Endothelial cell of umbilical vein (primary cell): Measurements from ENCODE around the gene PCBD2. TPM values are rescaled to one million over a fixed set of nuclear protein-coding genes. Genes with fewer than 3 reads are reported as not detected.

Source experiments
- BruUV-seq: library from RNA; stranded (reverse); fragments of 400-500 nt; replicated peaks from 2 replicates; lab custom pipeline; 2021; lab: Mats Ljungman, UMichigan
- CTCF ChIA-PET: fragments of 300-600, 350-600 bp; sonication (Branson Sonifier 250); formaldehyde crosslinking; loops from one replicate; lab custom pipeline; 2021; ENCODE audit warnings: antibody characterized with exemption, inconsistent platforms; lab: Charles Lee
- POLR2A ChIA-PET: fragments of 300-600, 350-600 bp; sonication (Branson Sonifier 250); formaldehyde crosslinking; loops from one replicate; lab custom pipeline; 2021; ENCODE audit warnings: antibody characterized with exemption, inconsistent platforms; lab: Charles Lee
- DNase-seq: peaks from one replicate; pipeline ENCODE4 v3.0.0-alpha.2; 2011; ENCODE audit warnings: low read depth, low spot score
- FAIRE-seq: peaks from 2 replicates; lab custom pipeline; 2011; peaks lifted over from hg19 to GRCh38; lab: Jason Lieb, UNC
- H2AFZ ChIP-seq: 2 replicates; pipeline ENCODE4 v1.6.0; 2012; ENCODE audit warnings: low read depth, low read length, control low read depth, inconsistent platforms
- H3K27ac ChIP-seq: 2 replicates; pipeline ENCODE4 v1.5.1; 2011; ENCODE audit warnings: low read depth, mild to moderate bottlenecking, control low read depth, low read length, moderate library complexity; ENCODE audit not compliant: insufficient read depth
- H3K27me3 ChIP-seq, 2 experiments: 2 replicates each; pipeline versions ENCODE4 v1.6.0 to v1.6.1; 2011; ENCODE audit warnings: low read length in 2 of 2, mixed read lengths in 1 of 2; ENCODE audit not compliant: control insufficient read depth in 2 of 2, insufficient read depth in 2 of 2
- H3K36me3 ChIP-seq, 2 experiments: 2 replicates in 1 of 2; 3 replicates in 1 of 2; pipeline ENCODE4 v1.5.1; 2011; ENCODE audit warnings: low read length in 2 of 2, mild to moderate bottlenecking in 1 of 2, moderate library complexity in 1 of 2; ENCODE audit not compliant: control insufficient read depth in 2 of 2, insufficient read depth in 2 of 2; ENCODE audit errors: extremely low read depth in 1 of 2
- H3K4me1 ChIP-seq: 3 replicates; pipeline ENCODE4 v1.5.1; 2011; ENCODE audit warnings: mild to moderate bottlenecking, low read length; ENCODE audit not compliant: control insufficient read depth, insufficient read depth; ENCODE audit errors: extremely low read depth
- H3K4me2 ChIP-seq: 2 replicates; pipeline ENCODE4 v1.6.1; 2011; ENCODE audit warnings: low read length, control low read depth, mixed read lengths; ENCODE audit not compliant: insufficient read depth
- H3K4me3 ChIP-seq, 3 experiments: fragments of 200-600 bp in 1 of 3; sonication (generic), shearing (Covaris generic) in 1 of 3; replicated peaks in 1 of 3; 2 replicates each; pipeline ENCODE4 v1.5.1; 2011 to 2016; ENCODE audit warnings: control low read depth in 3 of 3, low read length in 3 of 3, mild to moderate bottlenecking in 2 of 3, inconsistent platforms in 1 of 3, low read depth in 1 of 3, moderate library complexity in 1 of 3; ENCODE audit not compliant: insufficient read depth in 1 of 3
- H3K79me2 ChIP-seq: 2 replicates; pipeline ENCODE4 v1.6.0; 2012; ENCODE audit warnings: low read length, inconsistent platforms; ENCODE audit not compliant: control insufficient read depth, insufficient read depth
- H3K9ac ChIP-seq: replicated peaks from 2 replicates; pipeline ENCODE3; 2011; ENCODE audit warnings: low read length, control low read depth; ENCODE audit not compliant: insufficient read depth; ENCODE audit errors: extremely low read depth
- H3K9me1 ChIP-seq: replicated peaks from 3 replicates; pipeline ENCODE4 v1.6.0; 2011; ENCODE audit warnings: mild to moderate bottlenecking, low read length; ENCODE audit not compliant: control insufficient read depth, insufficient read depth; ENCODE audit errors: extremely low read depth
- H3K9me3 ChIP-seq: replicated peaks from 2 replicates; pipeline ENCODE4 v1.5.1; 2012; ENCODE audit warnings: low read length, inconsistent platforms; ENCODE audit not compliant: control insufficient read depth, insufficient read depth
- H4K20me1 ChIP-seq: replicated peaks from 2 replicates; pipeline ENCODE3; 2011; ENCODE audit warnings: mild to moderate bottlenecking, low read length; ENCODE audit not compliant: control insufficient read depth, insufficient read depth; ENCODE audit errors: extremely low read depth
- EZH2 ChIP-seq: IDR thresholded peaks from 2 replicates; pipeline ENCODE4 v1.6.1; 2012; ENCODE audit warnings: borderline replicate concordance, low read depth, mild to moderate bottlenecking, moderate library complexity, low read length, inconsistent platforms; ENCODE audit not compliant: severe bottlenecking
- FOS ChIP-seq: IDR thresholded peaks from 2 replicates; pipeline ENCODE4 v1.6.1; 2011; ENCODE audit warnings: mild to moderate bottlenecking, low read length, moderate library complexity, borderline replicate concordance; ENCODE audit not compliant: insufficient read depth
- MYC ChIP-seq: IDR thresholded peaks from one replicate; pipeline ENCODE4 v1.6.1; 2011; ENCODE audit warnings: mild to moderate bottlenecking, low read depth, low read length
- POLR2A ChIP-seq: IDR thresholded peaks from 2 replicates; pipeline ENCODE4 v1.6.1; 2012; ENCODE audit warnings: low read depth, mild to moderate bottlenecking, control low read depth, low read length
- dilution Hi-C: fragments of 300-500 bp; cut with MboI; formaldehyde crosslinking; loops from one replicate; pipeline ENCODE4 v1.15.0; 2019; ENCODE audit warnings: low sequenced_read_pairs; ENCODE audit not compliant: extremely low pct_ligation_motif_present
- intact Hi-C: fragments of 100-400 bp; cut with micrococcal nuclease; formaldehyde crosslinking; loops from one replicate; pipeline ENCODE4 v1.10.0; 2022
- polyA plus RNA-seq, 4 experiments: library from polyadenylated mRNA; depleted of rRNA in 3 of 4; stranded (reverse) in 3 of 4; unstranded in 1 of 4; fragments of >200 nt; gene quantifications; 2 replicates each; pipeline versions ENCODE4 v1.2.1 to v1.2.3, GENCODE V29; 2011 to 2012; ENCODE audit warnings: missing spikeins in 1 of 4
- total RNA-seq: library from RNA; stranded (reverse); gene quantifications from 2 replicates; pipeline ENCODE4 v1.2.3, GENCODE V29; 2021
- TF ChIP-seq, protein P1 (sequence below): IDR thresholded peaks from 2 replicates; pipeline ENCODE4 v1.6.1; 2011; ENCODE audit not compliant: insufficient read depth, insufficient read length

PCBD2 gene
- total and polyA plus RNA-seq, 2 donors (not counting 3 experiments of a cell fraction or from before 2014, with no cell fraction given): 4.0 to 10.7 TPM

DNA sequence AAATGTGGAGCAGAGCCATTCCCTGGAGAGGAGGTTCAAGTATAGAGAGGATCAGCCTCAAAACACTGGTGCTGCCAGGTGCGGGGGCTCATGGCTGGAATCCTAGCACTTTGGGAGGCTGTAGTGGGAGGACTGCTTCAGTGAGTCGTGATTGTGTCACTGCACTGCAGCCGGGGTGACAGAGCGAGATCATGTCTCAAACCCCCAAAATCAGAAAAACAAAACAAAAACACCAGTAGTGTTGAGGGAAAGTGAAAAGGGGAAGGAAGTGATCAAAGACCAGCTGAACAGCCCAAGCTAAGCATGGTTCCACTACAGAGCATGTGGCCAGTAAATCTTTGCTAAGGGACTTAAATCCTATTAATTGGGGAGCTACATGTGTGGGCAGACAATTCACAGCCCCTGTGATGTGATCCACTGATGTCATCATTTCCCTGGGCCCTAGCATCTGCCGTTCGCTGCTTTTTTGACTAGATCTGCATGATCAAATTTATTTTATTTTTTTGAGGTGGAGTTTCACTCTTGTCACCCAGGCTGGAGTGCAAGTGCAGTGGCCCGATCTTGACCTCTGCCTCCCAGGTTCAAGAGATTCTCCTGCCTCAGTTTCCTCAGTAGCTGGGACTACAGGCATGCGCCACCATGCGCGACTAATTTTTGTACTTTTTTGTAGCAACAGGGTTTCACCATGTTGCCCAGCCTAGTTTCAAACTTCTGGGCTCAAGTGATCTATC is 2.7 kb upstream of the PCBD2 start:
- intact Hi-C loops (no loop called here), dilution Hi-C loops (no loop called here)
- no peaks in the 10 kb centered on the region for H4K20me1 ChIP-seq
- H3K4me2 ChIP-seq: no peak overlapping the region
- POLR2A ChIA-PET: no interaction called here
- no TSS peak for BruUV-seq
- CTCF ChIA-PET: interaction anchor here (0.7 to 1.9 kb wide), 5 partner anchors 10 to 315 kb away, joined by 3 to 6 read pairs (median 3); partner anchors contain the start of gene CAMLG
- peak; percentile 70 for FAIRE-seq
- no peaks in the 10 kb centered on the region for H3K9me3 ChIP-seq
- peaks cover 2% of the 10 kb centered on the region for H3K79me2 ChIP-seq
- DNase-seq: peak; percentile 16
- TF ChIP-seq FOS: no peak
- no peak for TF ChIP-seq POLR2A
- no peak for TF ChIP-seq MYC
- TF ChIP-seq, protein P1, sequence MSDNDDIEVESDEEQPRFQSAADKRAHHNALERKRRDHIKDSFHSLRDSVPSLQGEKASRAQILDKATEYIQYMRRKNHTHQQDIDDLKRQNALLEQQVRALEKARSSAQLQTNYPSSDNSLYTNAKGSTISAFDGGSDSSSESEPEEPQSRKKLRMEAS: no peak
- TF ChIP-seq EZH2: no peak
- no peaks in the 10 kb centered on the region for H3K27me3 ChIP-seq
- H2AFZ ChIP-seq: no peak overlapping the region
- no peaks in the 10 kb centered on the region for H3K9me1 ChIP-seq
- no peaks in the 10 kb centered on the region for H3K36me3 ChIP-seq
- no peak overlapping the region for H3K9ac ChIP-seq
- no peak overlapping the region for H3K27ac ChIP-seq
- no peaks in the 10 kb centered on the region for H3K4me1 ChIP-seq
- H3K4me3 ChIP-seq: no peak overlapping the region
